Aortic smooth muscle cell (primary cell): Measurements from ENCODE around the gene TMEM115. TPM values are rescaled to one million over a fixed set of nuclear protein-coding genes. Genes with fewer than 3 reads are reported as not detected.

Experiments
- total RNA-seq: library from RNA; depleted of rRNA; stranded (reverse); fragments of >200 nt; gene quantifications from 2 replicates; pipeline ENCODE4 v1.2.3, GENCODE V29; 2014

TMEM115 gene, protein sequence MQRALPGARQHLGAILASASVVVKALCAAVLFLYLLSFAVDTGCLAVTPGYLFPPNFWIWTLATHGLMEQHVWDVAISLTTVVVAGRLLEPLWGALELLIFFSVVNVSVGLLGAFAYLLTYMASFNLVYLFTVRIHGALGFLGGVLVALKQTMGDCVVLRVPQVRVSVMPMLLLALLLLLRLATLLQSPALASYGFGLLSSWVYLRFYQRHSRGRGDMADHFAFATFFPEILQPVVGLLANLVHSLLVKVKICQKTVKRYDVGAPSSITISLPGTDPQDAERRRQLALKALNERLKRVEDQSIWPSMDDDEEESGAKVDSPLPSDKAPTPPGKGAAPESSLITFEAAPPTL
- 30.1 and 32.0 TPM in 2 replicates for total RNA-seq

DNA sequence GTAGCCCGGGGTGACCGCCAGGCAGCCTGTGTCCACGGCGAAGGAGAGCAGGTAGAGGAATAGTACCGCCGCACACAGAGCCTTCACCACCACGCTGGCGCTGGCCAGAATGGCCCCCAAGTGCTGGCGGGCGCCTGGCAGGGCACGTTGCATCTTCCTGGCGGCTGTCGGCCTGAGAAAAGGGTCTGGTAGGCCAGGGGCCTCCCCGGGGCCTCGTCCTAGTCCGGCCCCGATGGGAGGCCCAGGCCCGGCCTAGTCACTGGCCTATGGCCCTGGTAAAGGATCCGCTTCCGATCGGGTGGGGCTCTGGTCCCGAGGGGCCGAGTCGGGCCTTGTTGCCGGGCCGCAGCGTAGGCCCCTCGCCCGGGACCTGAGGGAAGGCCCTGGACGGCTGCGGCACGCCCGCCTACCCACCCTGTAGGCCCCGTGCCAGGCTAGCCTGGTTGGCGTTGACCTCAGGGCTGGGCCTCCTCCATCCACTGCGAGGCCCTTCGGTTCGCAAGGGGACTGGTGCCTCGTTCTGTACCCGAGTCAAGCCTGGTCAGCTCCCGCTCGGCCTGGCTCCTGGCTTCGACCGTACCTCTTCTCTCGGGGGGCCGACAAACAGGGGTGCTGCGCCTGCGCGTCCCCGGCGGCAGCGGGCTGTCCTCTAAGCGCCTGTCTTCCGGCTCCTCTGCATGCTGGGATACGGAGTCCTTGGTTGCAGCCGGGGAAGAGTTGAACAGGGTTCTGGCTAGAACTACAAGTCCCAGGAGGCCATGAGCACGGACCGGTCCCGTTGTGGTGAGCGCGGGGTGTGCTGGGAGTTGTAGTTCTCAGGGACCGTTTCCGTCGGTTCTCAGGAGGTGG is at the start of gene TMEM115:
TSS of gene TMEM115 (minus strand) at position 611 of the 849 bp plus-strand sequence. CDS start at position 153, 458 bp downstream.

GRCh38 chr3:50350527-50351322 is 8.6 kb downstream of the TMEM115 start, which contains the start of the genes CYB561D2 and NPRL2:
TSS of gene CYB561D2 (plus strand) at chr3:50350862. CDS start at chr3:50351434, 572 bp downstream.
TSS of gene NPRL2 (minus strand) at chr3:50350775. CDS start at chr3:50350652, 123 bp downstream.

GRCh38 chr3:50345586-50346234 is 13.6 kb downstream of the TMEM115 start, which contains the start of gene ZMYND10:
TSS of gene ZMYND10 (minus strand) at chr3:50345732. CDS start at chr3:50345579, 153 bp downstream.

GRCh38 chr3:50340448-50341329 is 18.6 kb downstream of the TMEM115 start, which contains the start of gene RASSF1:
TSS of gene RASSF1 (minus strand) at chr3:50340836. CDS start at chr3:50340805, 31 bp downstream.

DNA sequence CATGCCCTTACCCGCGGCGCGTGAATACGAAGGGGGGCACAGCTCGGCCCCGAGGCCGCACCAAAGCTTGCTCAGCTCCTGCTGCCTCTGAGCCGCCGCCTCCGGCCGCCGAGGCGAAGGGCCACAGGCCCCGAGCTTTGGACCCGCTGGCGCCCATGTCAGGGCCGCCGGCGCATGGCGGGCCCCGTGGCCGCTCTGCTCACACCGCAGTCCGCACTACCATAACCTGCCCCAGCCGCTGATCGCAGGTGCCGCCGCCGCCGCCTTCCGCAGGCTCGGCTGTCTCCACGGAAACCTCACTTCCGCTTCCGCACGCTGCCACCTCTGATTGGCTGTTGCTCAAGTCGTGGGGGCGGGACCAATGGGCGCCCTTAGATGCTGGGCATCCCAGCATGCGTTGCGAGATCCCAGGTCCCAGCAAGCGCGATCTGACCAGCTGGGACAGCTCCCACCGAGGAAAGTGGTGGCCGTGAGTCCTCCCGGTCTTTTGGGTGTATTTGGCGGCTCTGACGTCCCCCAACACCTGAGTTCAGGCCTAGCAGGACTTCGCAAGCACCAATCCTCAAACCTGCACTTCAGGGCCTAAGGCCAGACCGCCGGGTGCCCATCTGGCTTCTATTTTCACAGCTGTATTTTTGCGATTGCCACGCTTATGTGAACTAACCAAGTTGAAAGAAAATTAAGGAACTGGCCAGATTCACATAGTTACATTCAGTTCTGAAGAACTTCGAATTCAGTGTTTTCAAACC is 31.2 kb downstream of the TMEM115 start, which contains the start of gene TUSC2:
TSS of gene TUSC2 (minus strand) at position 281 of the 749 bp plus-strand sequence. CDS start at position 157, 124 bp downstream.

DNA sequence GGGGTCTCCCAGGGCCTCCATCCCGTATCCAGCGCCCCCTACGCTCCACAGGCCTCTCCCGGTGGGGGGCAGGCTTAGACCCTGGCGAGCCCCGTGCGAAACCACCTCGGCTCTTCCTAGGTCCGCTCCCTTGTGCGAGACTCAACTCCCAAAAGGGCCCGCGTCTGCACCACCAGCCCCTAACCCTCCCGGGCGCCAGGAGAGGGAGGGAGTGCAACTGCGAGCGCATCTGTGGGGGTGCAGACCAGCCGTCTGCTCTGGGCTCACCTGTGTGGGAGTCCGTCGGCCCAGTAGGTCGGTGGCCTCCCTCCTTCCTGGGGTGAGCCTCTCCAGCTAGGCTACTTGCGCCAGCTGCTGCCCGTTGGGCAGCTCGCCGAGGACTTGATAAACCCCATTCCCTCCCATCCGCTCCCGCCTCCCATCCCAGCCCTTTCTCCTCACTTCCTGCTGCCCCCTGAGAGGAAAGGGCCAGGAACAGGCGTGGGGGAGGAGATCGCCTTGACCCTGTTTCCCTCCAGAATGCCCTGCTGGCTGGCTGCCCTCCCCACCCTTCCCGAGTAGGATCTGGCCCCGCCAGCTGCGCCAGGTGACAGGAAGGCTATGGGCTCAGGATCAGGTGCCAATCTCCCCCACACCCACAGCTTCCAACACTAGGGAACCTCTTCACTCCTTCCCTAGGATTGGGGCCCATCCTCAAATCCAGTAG is 36.8 kb downstream of the TMEM115 start, which contains the start of gene HYAL2:
TSS of gene HYAL2 (minus strand) at position 360 of the 706 bp plus-strand sequence. CDS start 2,256 bp downstream, outside the sequence.

Other genes with a start within 250 kb of the TMEM115 start
- 8.7 and 19.8 TPM in 2 replicates for gene SEMA3F, start 204.2 kb downstream of the TMEM115 start, total RNA-seq
- not detected in 2 replicates for gene GNAT1, start 167.9 kb downstream of the TMEM115 start, total RNA-seq
- not detected in 2 replicates for gene SLC38A3, start 154.2 kb downstream of the TMEM115 start, total RNA-seq
- 385 and 428 TPM in 2 replicates for gene GNAI2, start 123.3 kb downstream of the TMEM115 start, total RNA-seq
- 11.1 and 12.4 TPM in 2 replicates for gene SEMA3B, start 90.4 kb downstream of the TMEM115 start, total RNA-seq
- gene LSMEM2, start 80.4 kb downstream of the TMEM115 start, total RNA-seq: 0.06 TPM in 1 of 2 replicates, not detected in the other
- gene IFRD2, start 67.1 kb downstream of the TMEM115 start, total RNA-seq: 35.7 and 62.5 TPM in 2 replicates
- 3.3 and 3.7 TPM in 2 replicates for gene HYAL3, start 60.1 kb downstream of the TMEM115 start, total RNA-seq
- 2.7 and 2.8 TPM in 2 replicates for gene NAA80, start 60.1 kb downstream of the TMEM115 start, total RNA-seq
- gene HYAL1, start 55.9 kb downstream of the TMEM115 start, total RNA-seq: 1.2 and 2.6 TPM in 2 replicates
- gene HYAL2, start 36.8 kb downstream of the TMEM115 start, total RNA-seq: 64.2 and 104 TPM in 2 replicates
- gene TUSC2, start 31.3 kb downstream of the TMEM115 start, total RNA-seq: 14.7 and 17.4 TPM in 2 replicates
- 30.3 and 41.4 TPM in 2 replicates for gene RASSF1, start 18.7 kb downstream of the TMEM115 start, total RNA-seq
- 1.9 and 2.8 TPM in 2 replicates for gene ZMYND10, start 13.8 kb downstream of the TMEM115 start, total RNA-seq
- gene NPRL2, start 8.7 kb downstream of the TMEM115 start, total RNA-seq: 22.1 and 22.2 TPM in 2 replicates
- 24.7 and 33.8 TPM in 2 replicates for gene CYB561D2, start 8.7 kb downstream of the TMEM115 start, total RNA-seq
- gene CACNA2D2, start 144.1 kb upstream of the TMEM115 start, total RNA-seq: under 0.01 TPM in 1 of 2 replicates, not detected in the other
- gene C3orf18, start 208.2 kb upstream of the TMEM115 start, total RNA-seq: 17.2 and 20.0 TPM in 2 replicates
- 10.3 and 16.4 TPM in 2 replicates for gene HEMK1, start 210.0 kb upstream of the TMEM115 start, total RNA-seq